D721Med (cell line): ENCODE results near the gene RERE.

Experiments used
- DNase-seq: peaks from one replicate; pipeline ENCODE4 v3.0.0; 2011; ENCODE audit warnings: low spot score; ENCODE audit not compliant: insufficient read length
- FAIRE-seq: peaks from 2 replicates; lab custom pipeline; 2011; peaks lifted over from hg19 to GRCh38; lab: Jason Lieb, UNC
- TF ChIP-seq, protein P1 (sequence below): IDR thresholded peaks from 2 replicates; pipeline ENCODE4 v1.5.1; 2012; ENCODE audit warnings: mild to moderate bottlenecking, control low read depth; ENCODE audit not compliant: insufficient read depth; ENCODE audit errors: missing control alignments

Gene RERE

DNA sequence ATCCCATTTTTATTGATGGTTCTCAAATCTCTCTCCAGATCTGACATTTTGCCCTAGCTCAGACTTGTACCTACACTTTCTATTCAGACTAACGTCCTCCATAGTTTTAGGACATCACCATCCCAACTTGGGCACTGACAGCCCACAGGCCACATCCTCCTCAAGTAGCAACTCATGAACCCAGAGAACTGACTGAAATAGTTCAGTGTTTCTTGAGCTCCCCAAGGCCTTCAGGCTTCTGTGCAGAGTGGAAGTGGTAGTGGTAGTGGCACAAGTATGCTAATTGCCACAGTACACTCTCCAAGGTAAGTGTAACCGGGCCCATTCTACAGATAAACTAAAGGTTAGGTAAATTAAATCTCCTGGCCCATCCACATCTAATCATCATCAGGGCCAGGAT lies 387.0 kb downstream of the RERE start:
- TF ChIP-seq, protein P1, sequence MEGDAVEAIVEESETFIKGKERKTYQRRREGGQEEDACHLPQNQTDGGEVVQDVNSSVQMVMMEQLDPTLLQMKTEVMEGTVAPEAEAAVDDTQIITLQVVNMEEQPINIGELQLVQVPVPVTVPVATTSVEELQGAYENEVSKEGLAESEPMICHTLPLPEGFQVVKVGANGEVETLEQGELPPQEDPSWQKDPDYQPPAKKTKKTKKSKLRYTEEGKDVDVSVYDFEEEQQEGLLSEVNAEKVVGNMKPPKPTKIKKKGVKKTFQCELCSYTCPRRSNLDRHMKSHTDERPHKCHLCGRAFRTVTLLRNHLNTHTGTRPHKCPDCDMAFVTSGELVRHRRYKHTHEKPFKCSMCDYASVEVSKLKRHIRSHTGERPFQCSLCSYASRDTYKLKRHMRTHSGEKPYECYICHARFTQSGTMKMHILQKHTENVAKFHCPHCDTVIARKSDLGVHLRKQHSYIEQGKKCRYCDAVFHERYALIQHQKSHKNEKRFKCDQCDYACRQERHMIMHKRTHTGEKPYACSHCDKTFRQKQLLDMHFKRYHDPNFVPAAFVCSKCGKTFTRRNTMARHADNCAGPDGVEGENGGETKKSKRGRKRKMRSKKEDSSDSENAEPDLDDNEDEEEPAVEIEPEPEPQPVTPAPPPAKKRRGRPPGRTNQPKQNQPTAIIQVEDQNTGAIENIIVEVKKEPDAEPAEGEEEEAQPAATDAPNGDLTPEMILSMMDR, result no peak
- DNase-seq (no peak), FAIRE-seq (no peak)

DNA sequence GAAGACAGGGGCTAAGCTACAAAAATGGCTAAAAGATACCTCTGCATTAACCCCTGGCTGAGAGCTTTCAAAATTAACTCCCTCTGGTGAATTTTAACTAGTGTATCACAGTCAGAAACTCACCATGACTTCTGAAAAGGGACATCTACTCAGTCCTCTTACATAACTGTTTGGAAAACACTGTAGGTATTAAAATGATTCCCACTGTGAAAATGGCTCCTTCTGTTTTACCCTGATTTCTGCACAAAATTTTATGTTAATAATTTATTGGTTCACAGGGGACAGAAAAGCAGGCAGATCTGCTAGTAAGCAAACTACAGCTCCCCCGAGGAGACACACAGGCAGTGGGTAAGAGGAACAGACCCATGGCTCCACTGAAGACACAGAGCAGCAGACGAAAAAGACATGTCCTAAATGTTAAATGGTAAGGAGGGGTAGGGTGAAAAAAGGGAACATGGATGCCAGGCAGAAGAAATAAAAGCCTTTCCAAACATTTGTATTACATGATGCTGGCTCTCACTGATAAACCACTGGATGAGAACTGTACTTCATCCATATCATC lies 387.8 kb downstream of the RERE start:
- TF ChIP-seq, protein P1, result no peak
- DNase-seq (no peak), FAIRE-seq (no peak)

DNA sequence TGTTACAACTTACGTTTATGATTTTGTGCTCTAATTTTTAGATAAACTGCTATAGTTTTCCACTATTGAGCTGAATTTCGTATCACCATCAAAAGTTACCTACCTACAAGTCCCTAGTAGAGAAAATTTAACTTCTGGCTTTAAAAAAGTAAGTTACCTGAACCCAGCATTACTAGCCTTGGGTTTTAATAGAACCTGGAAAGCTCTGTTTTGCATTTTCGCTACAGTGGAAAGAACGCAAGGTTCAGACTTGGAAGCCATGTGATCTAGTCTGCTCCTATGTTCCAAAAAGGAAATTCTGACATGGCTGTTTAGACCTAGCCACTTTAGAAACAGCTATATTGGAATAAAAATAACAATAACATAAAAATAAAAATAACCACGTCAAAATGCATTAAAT lies 389.0 kb downstream of the RERE start:
- FAIRE-seq, result no peak
- DNase-seq, result no peak
- TF ChIP-seq, protein P1, result no peak

DNA sequence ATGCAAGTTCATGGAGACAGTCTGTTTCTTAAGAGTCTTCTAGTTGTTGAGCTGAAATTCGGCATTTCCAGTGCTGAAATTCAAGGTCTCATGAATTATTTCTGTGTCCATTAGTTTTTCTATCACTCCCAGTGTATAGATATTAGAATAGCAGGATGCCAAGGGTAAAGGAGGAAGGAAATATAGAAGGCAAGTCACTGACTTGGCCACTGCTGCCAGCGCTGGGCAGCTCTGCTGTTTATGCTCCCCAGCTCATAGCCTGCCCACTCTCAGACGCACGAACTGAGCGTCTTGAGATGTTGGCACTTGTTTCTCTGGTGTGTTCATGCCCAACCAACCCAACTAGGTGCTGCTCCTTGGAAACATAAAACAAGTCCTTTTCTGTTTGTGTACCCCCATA lies 389.5 kb downstream of the RERE start:
- DNase-seq (no peak), FAIRE-seq (no peak)
- TF ChIP-seq, protein P1, result no peak

DNA sequence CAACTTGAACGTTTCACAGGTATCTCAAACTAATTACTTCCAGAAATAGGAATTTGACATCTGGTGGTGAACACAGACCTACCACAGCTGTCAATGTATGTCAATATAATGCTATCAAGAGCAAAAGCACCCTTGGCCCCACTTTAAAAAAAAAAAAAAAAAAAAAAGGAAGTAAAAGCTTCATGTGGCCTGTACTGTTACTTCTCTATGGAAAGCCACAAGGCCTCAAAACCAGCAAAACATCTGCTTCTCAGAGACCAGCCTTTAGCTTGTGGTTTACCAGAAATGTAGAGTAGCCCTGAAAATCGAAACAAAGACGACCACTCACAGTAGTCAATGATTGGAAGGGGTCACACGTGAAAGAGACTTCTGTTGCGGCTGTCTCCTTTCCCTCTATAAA lies 389.9 kb downstream of the RERE start:
- no peak for DNase-seq
- TF ChIP-seq, protein P1, result no peak
- FAIRE-seq, result no peak

DNA sequence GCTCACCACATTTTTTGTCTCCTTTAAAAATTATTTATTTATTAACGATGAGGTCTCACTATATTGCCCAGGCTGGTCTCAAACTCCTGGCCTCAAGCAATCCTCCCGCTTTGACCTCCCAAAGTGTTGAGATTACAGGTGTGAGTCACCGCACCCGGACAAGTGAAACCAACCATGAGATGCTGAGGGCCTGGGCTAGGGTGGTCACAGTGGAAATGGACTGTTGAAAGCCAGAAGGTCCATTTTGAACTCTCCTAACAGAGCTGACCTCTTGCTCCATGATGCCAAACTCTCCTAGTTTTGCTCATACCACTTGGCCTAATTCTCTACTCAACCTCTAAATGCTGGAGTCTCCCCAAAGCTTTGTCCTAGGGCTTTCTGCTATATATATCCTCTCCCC lies 390.4 kb downstream of the RERE start:
- DNase-seq (no peak), FAIRE-seq (no peak)
- TF ChIP-seq, protein P1, result no peak

DNA sequence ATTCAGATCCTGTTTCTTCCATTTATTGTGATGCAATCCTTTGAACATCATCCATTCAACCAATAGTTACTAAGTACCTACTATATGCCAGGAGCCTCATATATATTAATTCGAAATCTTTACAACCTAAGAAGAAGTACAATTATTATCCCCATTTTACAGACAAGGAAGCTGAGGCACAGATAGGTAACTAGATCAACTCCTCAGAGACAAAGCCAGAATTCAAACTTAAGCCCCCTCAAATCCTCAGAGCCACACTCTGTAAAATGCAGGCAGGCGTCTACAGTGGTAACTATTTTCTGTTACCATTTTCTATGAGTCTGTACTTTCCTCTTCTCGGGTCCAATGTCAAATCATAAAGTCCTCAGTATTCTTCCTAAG lies 391.7 kb downstream of the RERE start:
- DNase-seq, result no peak
- no peak for FAIRE-seq
- TF ChIP-seq, protein P1, result no peak
